Adrenal gland (tissue), 5 donors: ENCODE results near the gene GUCY2F.

Source experiments
- CTCF ChIP-seq, 6 experiments: fragments of 450-650 bp in 4 of 6; fragments of 200-600 bp in 2 of 6; sonication (generic) in 1 of 6; IDR thresholded peaks; 1 replicate in 5 of 6; 2 replicates in 1 of 6; pipeline versions ENCODE4 v1.5.1 to v1.8.0; 2016 to 2021; ENCODE audit warnings: antibody characterized with exemption in 6 of 6, mild to moderate bottlenecking in 2 of 6, moderate library complexity in 1 of 6
- POLR2A ChIP-seq, 2 donors: fragments of 450-650 bp; IDR thresholded peaks; one replicate each; pipeline ENCODE4 v1.6.1; 2017; ENCODE audit warnings: antibody characterized with exemption in 2 of 2, mild to moderate bottlenecking in 2 of 2, moderate library complexity in 1 of 2
- donor health status: DM: no; HTN: no; CAD: no.

DNA sequence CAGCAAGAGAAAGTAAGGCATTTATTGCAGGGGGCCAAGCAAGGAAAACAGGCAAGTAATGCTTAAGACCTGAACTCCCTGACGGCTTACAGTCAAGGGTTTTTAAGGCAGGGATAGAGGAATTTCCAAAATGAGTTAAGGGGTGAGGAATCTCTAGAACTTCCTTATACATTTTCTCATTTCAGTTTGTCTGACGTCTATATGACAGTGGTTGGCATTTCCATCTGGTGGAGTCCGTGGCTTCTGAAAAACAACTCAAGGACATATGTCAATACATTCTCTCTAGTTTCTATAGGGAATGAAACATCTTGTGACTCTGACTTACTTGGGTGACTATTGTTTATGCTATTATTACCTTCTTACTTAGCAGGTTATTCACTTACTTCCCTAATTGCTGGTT is 19.3 kb upstream of the GUCY2F start:
- no peak for TF ChIP-seq CTCF (IDR thresholded peaks at IDR 0.05)
- TF ChIP-seq POLR2A (IDR thresholded peaks at IDR 0.05) = no peak
